Measurements from ENCODE around the gene ZNF554.

- no peak for TF ChIP-seq CTCF (IDR thresholded peaks at IDR 0.05 in 8 of 11, conservative IDR thresholded peaks at IDR 0.05 in 3 of 11)
- peak in 1 of 3 donors; percentile 48 for TF ChIP-seq POLR2AphosphoS5 (IDR thresholded peaks at IDR 0.05)
- no peak for TF ChIP-seq POLR2A (IDR thresholded peaks at IDR 0.05)
These were observed 39.2 kb downstream of the ZNF554 start for GRCh38 chr19:2858864-2859263.
